HCT116 (cell line): ENCODE data around the gene CTSH. TPM values are rescaled to one million over a fixed set of nuclear protein-coding genes. Genes with fewer than 3 reads are reported as not detected.

Source experiments
- ATAC-seq: fragments of 200-7000 bp; cut with Tn5 transposase; 2 replicates; pipeline ENCODE4 v1.9.1; 2020; ENCODE audit warnings: mild to moderate bottlenecking, moderate library complexity
- BruUV-seq: library from RNA; stranded (reverse); fragments of 400-500 nt; replicated peaks from 2 replicates; lab custom pipeline; 2021; lab: Mats Ljungman, UMichigan
- CTCF ChIA-PET: fragments of 300-600 bp; sonication (Branson Sonifier 250); formaldehyde crosslinking; loops from one replicate; lab custom pipeline; 2021; ENCODE audit warnings: antibody characterized with exemption; lab: Charles Lee
- POLR2A ChIA-PET: fragments of 300-600, 350-600 bp; sonication (Branson Sonifier 250); formaldehyde crosslinking; loops from one replicate; lab custom pipeline; 2021; ENCODE audit warnings: antibody characterized with exemption; lab: Charles Lee
- RAD21 ChIA-PET, 2 experiments: fragments of 300-600 bp; sonication (Branson Sonifier 250); formaldehyde crosslinking; loops; one replicate each; lab custom pipeline; 2023; ENCODE audit warnings: low total read pairs in 2 of 2; ENCODE audit not compliant: uncharacterized antibody in 2 of 2, unreplicated experiment in 2 of 2, low non-redundant PET in 1 of 2; lab: Charles Lee
- DNase-seq: peaks from one replicate; pipeline ENCODE4 v3.0.0-alpha.2; 2010; ENCODE audit warnings: low read depth, low spot score
- H2AFZ ChIP-seq: fragments of 200-600 bp; shearing (Covaris generic), sonication (generic); 2 replicates; pipeline ENCODE4 v1.6.1; 2017; ENCODE audit warnings: low read depth, mixed run types, mixed read lengths, antibody characterized with exemption, low read length; ENCODE audit not compliant: poor library complexity, severe bottlenecking
- H3K27ac ChIP-seq: 2 replicates; pipeline ENCODE4 v1.5.1; 2012; ENCODE audit warnings: low read depth, low read length
- H3K27me3 ChIP-seq: fragments of 200-600 bp; sonication (generic); 2 replicates; pipeline ENCODE4 v1.6.1; 2016; ENCODE audit warnings: mixed run types, low read length, mixed read lengths; ENCODE audit not compliant: insufficient read depth
- H3K36me3 ChIP-seq, 2 experiments: fragments of 200-500 bp in 1 of 2; fragments of 200-600 bp in 1 of 2; sonication (Bioruptor generic) in 1 of 2; sonication (generic) in 1 of 2; 2 replicates each; pipeline versions ENCODE4 v1.5.1 to v1.6.1; 2014 to 2016; ENCODE audit warnings: low read length in 2 of 2, inconsistent platforms in 1 of 2, mixed read lengths in 1 of 2, mixed run types in 1 of 2; ENCODE audit not compliant: insufficient read depth in 2 of 2, control insufficient read depth in 1 of 2
- H3K4me1 ChIP-seq, 2 experiments: fragments of 200-600 bp in 1 of 2; sonication (generic) in 1 of 2; 2 replicates each; pipeline versions ENCODE4 v1.5.1 to v1.6.1; 2012 to 2017; ENCODE audit warnings: low read length in 2 of 2, inconsistent platforms in 1 of 2, mild to moderate bottlenecking in 1 of 2, mixed read lengths in 1 of 2, mixed run types in 1 of 2, moderate library complexity in 1 of 2; ENCODE audit not compliant: insufficient read depth in 2 of 2, control insufficient read depth in 1 of 2
- H3K4me2 ChIP-seq: fragments of 200-600 bp; sonication (generic); 2 replicates; pipeline ENCODE4 v1.6.1; 2017; ENCODE audit warnings: mixed run types, low read length, mixed read lengths
- H3K4me3 ChIP-seq, 2 experiments: fragments of 200-600 bp in 1 of 2; sonication (generic) in 1 of 2; replicated peaks in 1 of 2; 2 replicates each; pipeline ENCODE4 v1.5.1; 2011 to 2016; ENCODE audit warnings: low read length in 2 of 2, control low read depth in 1 of 2, low read depth in 1 of 2, mild to moderate bottlenecking in 1 of 2, mixed read lengths in 1 of 2, mixed run types in 1 of 2
- H3K79me2 ChIP-seq: fragments of 200-600 bp; sonication (generic); 2 replicates; pipeline ENCODE4 v1.6.1; 2017; ENCODE audit warnings: mild to moderate bottlenecking, mixed run types, low read length, moderate library complexity, mixed read lengths; ENCODE audit not compliant: insufficient read depth
- H3K9ac ChIP-seq: fragments of 200-600 bp; sonication (generic); 2 replicates; pipeline ENCODE4 v1.6.1; 2016; ENCODE audit warnings: low read length, mixed read lengths
- H3K9me2 ChIP-seq: fragments of 200-600 bp; sonication (generic), shearing (Covaris generic); 2 replicates; pipeline ENCODE4 v1.6.1; 2017; ENCODE audit warnings: mixed run types, mild to moderate bottlenecking, moderate library complexity; ENCODE audit not compliant: insufficient read depth
- H3K9me3 ChIP-seq, 2 experiments: fragments of 200-500 bp in 1 of 2; fragments of 200-600 bp in 1 of 2; sonication (Bioruptor generic) in 1 of 2; sonication (generic) in 1 of 2; 2 replicates each; pipeline ENCODE4 v1.6.1; 2014 to 2017; ENCODE audit warnings: low read length in 2 of 2, mixed read lengths in 2 of 2, inconsistent platforms in 1 of 2, low read depth in 1 of 2, mild to moderate bottlenecking in 1 of 2, mixed run types in 1 of 2, moderate library complexity in 1 of 2; ENCODE audit not compliant: control insufficient read depth in 1 of 2, insufficient read depth in 1 of 2
- H4K20me1 ChIP-seq: fragments of 200-600 bp; sonication (generic), shearing (Covaris generic); 2 replicates; pipeline ENCODE4 v1.6.1; 2017; ENCODE audit warnings: mixed run types, mild to moderate bottlenecking, moderate library complexity; ENCODE audit not compliant: insufficient read depth
- ATF3 ChIP-seq: IDR thresholded peaks from 2 replicates; pipeline ENCODE4 v1.6.1; 2012
- CBX3 ChIP-seq: IDR thresholded peaks from 2 replicates; pipeline ENCODE4 v1.6.1; 2012; ENCODE audit warnings: low read depth
- CTCF ChIP-seq, 3 experiments: fragments of 200-600 bp in 1 of 3; sonication (generic) in 1 of 3; IDR thresholded peaks in 2 of 3; conservative IDR thresholded peaks in 1 of 3; 2 replicates each; pipeline ENCODE4 v1.5.1; 2012 to 2017; ENCODE audit warnings: low read depth in 2 of 3, low read length in 2 of 3, antibody characterized with exemption in 1 of 3, borderline replicate concordance in 1 of 3, control low read depth in 1 of 3, mild to moderate bottlenecking in 1 of 3, mixed read lengths in 1 of 3, mixed run types in 1 of 3, moderate library complexity in 1 of 3; ENCODE audit not compliant: insufficient read depth in 1 of 3
- EGR1 ChIP-seq: IDR thresholded peaks from 2 replicates; pipeline ENCODE4 v1.6.1; 2012; ENCODE audit warnings: low read depth
- POLR2A ChIP-seq: IDR thresholded peaks from 2 replicates; pipeline ENCODE4 v1.7.0; 2011; ENCODE audit warnings: borderline replicate concordance; ENCODE audit not compliant: insufficient read depth, insufficient read length; ENCODE audit errors: extremely low read depth
- POLR2AphosphoS5 ChIP-seq: IDR thresholded peaks from 2 replicates; pipeline ENCODE4 v1.6.1; 2011; ENCODE audit warnings: mild to moderate bottlenecking, low read depth, low read length, moderate library complexity
- RAD21 ChIP-seq: IDR thresholded peaks from 2 replicates; pipeline ENCODE4 v1.6.1; 2012; ENCODE audit warnings: low read depth, mild to moderate bottlenecking
- TCF7L2 ChIP-seq: IDR thresholded peaks from 2 replicates; pipeline ENCODE4 v1.7.0; 2011; ENCODE audit warnings: borderline replicate concordance, inconsistent platforms; ENCODE audit not compliant: insufficient read depth, insufficient read length; ENCODE audit errors: extremely low read depth
- YY1 ChIP-seq: IDR thresholded peaks from 2 replicates; pipeline ENCODE4 v1.6.1; 2011; ENCODE audit warnings: low read length, low read depth, moderate library complexity, mild to moderate bottlenecking; ENCODE audit not compliant: insufficient replicate concordance; ENCODE audit errors: extremely low read depth
- ZFX ChIP-seq: fragments of 450-650 bp; IDR thresholded peaks from 2 replicates; pipeline ENCODE4 v1.6.1; 2017
- ZNF274 ChIP-seq: fragments of 200-500 bp; sonication (Bioruptor generic); IDR thresholded peaks from 2 replicates; pipeline ENCODE4 v1.6.1; 2014; ENCODE audit warnings: mild to moderate bottlenecking, low read depth, low read length, inconsistent platforms
- intact Hi-C: fragments of 100-400 bp; cut with micrococcal nuclease; formaldehyde crosslinking; loops from 2 replicates; pipeline ENCODE4 v1.10.0; 2022
- total RNA-seq: library from RNA; stranded (reverse); gene quantifications from one replicate; pipeline ENCODE4 v1.2.1, GENCODE V29; 2021; ENCODE audit not compliant: unreplicated experiment

Gene CTSH
- total RNA-seq, 1 experiment from 2014 or later: 37.5 TPM

- no peak for DNase-seq
- ChIA-PET CTCF (no interaction called here), RAD21 (no interaction called here)
- Histone ChIP-seq H3K36me3 (peaks cover under 1 to 20% of the 10 kb centered on the region in 2 experiments), H3K4me1 (no peaks in the 10 kb centered on the region), H4K20me1 (no peaks in the 10 kb centered on the region), H3K9me3 (no peaks in the 10 kb centered on the region), H3K79me2 (no peaks in the 10 kb centered on the region), H3K9ac (no peak overlapping the region), H2AFZ (no peak overlapping the region), H3K27me3 (no peaks in the 10 kb centered on the region), H3K27ac (no peak overlapping the region), H3K9me2 (no peaks in the 10 kb centered on the region)
- ATAC-seq: no peak
- TF ChIP-seq YY1: no peak
- no peak for TF ChIP-seq ZNF274
- no peak for TF ChIP-seq TCF7L2
- no peak for TF ChIP-seq ATF3
- TF ChIP-seq EGR1: no peak
- no peak for TF ChIP-seq POLR2A
- no peak for TF ChIP-seq CBX3
- TF ChIP-seq CTCF (IDR thresholded peaks at IDR 0.05 in 2 of 3, conservative IDR thresholded peaks at IDR 0.05 in 1 of 3; ENCODE audit: borderline replicate concordance in 1 of 3, insufficient read depth in 1 of 3, low read depth in 2 of 3, low read length in 2 of 3): no peak
- no peak for TF ChIP-seq RAD21
- TF ChIP-seq ZFX: no peak
- no peak for TF ChIP-seq POLR2AphosphoS5
- TF ChIP-seq, all 23 proteins: peak for 0
- Histone ChIP-seq H3K4me2 (no peak overlapping the region), H3K4me3 (no peak overlapping the region)
- intact Hi-C loops: no loop called here
- POLR2A ChIA-PET: no interaction called here
- BruUV-seq: no TSS peak
Observed at GRCh38 chr15:78923480-78924360, 21.1 kb downstream of the CTSH start.
